Left lung (tissue), 10 donors: ENCODE results near the gene CHST9. TPM values are rescaled to one million over a fixed set of nuclear protein-coding genes. Genes with fewer than 3 reads are reported as not detected.
A peak's percentile ranks its signal among the peaks of the same experiment; 100 is the strongest.
"Not testable (repeated sequence)": the region's sequence is repeated elsewhere in the genome, so short reads cannot be mapped to it uniquely, and the experiment has no call there.

Source experiments
- ATAC-seq: fragments of 200-7000 bp; cut with Tn5 transposase; one replicate; pipeline ENCODE4 v1.9.1; 2020; ENCODE audit warnings: moderate library complexity
- DNase-seq, 4 donors: peaks; one replicate each; pipeline ENCODE4 v3.0.0-alpha.2; 2013 to 2020
- H3K27ac ChIP-seq, 2 donors: fragments of 200-600 bp; sonication (generic) in 1 of 2; one replicate each; pipeline versions ENCODE4 v1.5.0 to v1.8.0; 2020 to 2021
- H3K27me3 ChIP-seq, 2 donors: fragments of 200-600 bp; sonication (generic) in 1 of 2; one replicate each; pipeline versions ENCODE4 v1.5.0 to v1.8.0; 2020 to 2021
- H3K36me3 ChIP-seq, 2 donors: fragments of 200-600 bp; sonication (generic) in 1 of 2; one replicate each; pipeline versions ENCODE4 v1.5.0 to v1.8.0; 2020 to 2021
- H3K4me1 ChIP-seq, 2 donors: fragments of 200-600 bp; one replicate each; pipeline ENCODE4 v1.8.0; 2021
- H3K4me3 ChIP-seq, 2 donors: fragments of 200-600 bp; sonication (generic) in 1 of 2; one replicate each; pipeline versions ENCODE4 v1.5.0 to v1.8.0; 2020 to 2021; ENCODE audit warnings: mild to moderate bottlenecking in 1 of 2
- H3K9me3 ChIP-seq, 2 donors: fragments of 200-600 bp; sonication (generic) in 1 of 2; one replicate each; pipeline versions ENCODE4 v1.5.0 to v1.8.0; 2020 to 2021
- intact Hi-C, 2 donors: fragments of 100-400 bp; cut with DNase I; formaldehyde crosslinking; loops; one replicate each; pipeline versions ENCODE4 v1.11.2 to v1.14.2; 2022
- polyA plus RNA-seq, 6 donors: library from polyadenylated mRNA; unstranded; fragments of 120-200 nt; gene quantifications; one replicate each; pipeline ENCODE4 v1.2.1, GENCODE V29; 2013; ENCODE audit not compliant: insufficient read length in 6 of 6
- total RNA-seq, 2 donors: library from RNA; stranded (reverse); fragmentation: NEBNext Ultra II Directional; extraction: Animal tissue kit (Norgen Biotek cat#: 25700); gene quantifications; one replicate each; pipeline ENCODE4 v1.2.1, GENCODE V29; 2021
- TF ChIP-seq, protein P1 (sequence below), 2 donors: fragments of 200-600 bp; sonication (generic) in 1 of 2; IDR thresholded peaks; one replicate each; pipeline versions ENCODE4 v1.5.0 to v1.8.0; 2021; ENCODE audit warnings: antibody characterized with exemption in 2 of 2
- donor health status: DM: no; HTN: yes; CAD: no.
- donor health status: DM: no; HTN: no; CAD: no.

The CHST9 gene
- total and polyA plus RNA-seq, 8 donors: 0.12 to 4.2 (median 2.6) TPM

GRCh38 chr18:26981360-26982082 is 203.6 kb downstream of the CHST9 start:
- ATAC-seq (no peak), DNase-seq (no peak)
- Histone ChIP-seq H3K27ac (no peak overlapping the region), H3K27me3 (no peaks in the 10 kb centered on the region), H3K9me3 (no peaks in the 10 kb centered on the region), H3K4me3 (no peak overlapping the region), H3K4me1 (no peaks in the 10 kb centered on the region), H3K36me3 (no peaks in the 10 kb centered on the region)
- intact Hi-C loops: no loop called here
- TF ChIP-seq, protein P1, sequence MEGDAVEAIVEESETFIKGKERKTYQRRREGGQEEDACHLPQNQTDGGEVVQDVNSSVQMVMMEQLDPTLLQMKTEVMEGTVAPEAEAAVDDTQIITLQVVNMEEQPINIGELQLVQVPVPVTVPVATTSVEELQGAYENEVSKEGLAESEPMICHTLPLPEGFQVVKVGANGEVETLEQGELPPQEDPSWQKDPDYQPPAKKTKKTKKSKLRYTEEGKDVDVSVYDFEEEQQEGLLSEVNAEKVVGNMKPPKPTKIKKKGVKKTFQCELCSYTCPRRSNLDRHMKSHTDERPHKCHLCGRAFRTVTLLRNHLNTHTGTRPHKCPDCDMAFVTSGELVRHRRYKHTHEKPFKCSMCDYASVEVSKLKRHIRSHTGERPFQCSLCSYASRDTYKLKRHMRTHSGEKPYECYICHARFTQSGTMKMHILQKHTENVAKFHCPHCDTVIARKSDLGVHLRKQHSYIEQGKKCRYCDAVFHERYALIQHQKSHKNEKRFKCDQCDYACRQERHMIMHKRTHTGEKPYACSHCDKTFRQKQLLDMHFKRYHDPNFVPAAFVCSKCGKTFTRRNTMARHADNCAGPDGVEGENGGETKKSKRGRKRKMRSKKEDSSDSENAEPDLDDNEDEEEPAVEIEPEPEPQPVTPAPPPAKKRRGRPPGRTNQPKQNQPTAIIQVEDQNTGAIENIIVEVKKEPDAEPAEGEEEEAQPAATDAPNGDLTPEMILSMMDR (IDR thresholded peaks at IDR 0.05): no peak

DNA sequence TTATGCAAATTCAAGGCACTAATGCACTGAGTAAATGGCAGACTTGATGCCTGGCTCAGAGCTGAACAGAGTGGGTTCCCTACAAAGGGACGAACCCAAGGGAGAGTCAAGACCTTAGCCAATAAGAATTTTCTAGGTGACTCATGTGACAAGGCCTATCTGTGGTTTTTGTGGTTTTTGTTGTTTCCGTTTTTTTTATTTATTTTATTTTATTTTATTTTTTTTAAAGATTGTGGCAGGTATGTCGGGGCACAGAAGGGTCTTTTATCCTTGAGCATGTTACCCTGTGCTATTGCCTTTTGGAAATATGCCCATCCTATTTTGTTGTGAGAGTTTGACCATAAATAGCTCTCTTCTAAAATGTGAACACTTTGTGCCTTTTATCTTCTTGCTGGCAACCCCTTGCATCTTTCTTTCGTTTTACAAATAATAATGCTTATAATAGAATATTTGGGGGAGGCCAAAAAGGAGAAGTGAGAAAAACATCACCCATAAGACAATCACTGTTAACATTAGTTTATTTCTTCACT is 206.2 kb downstream of the CHST9 start:
- TF ChIP-seq, protein P1 (IDR thresholded peaks at IDR 0.05): no peak
- H3K27ac ChIP-seq: no peak overlapping the region
- H3K4me1 ChIP-seq: no peaks in the 10 kb centered on the region
- no peak for DNase-seq
- no peaks in the 10 kb centered on the region for H3K27me3 ChIP-seq
- H3K36me3 ChIP-seq: no peaks in the 10 kb centered on the region
- intact Hi-C loops: no loop called here
- H3K9me3 ChIP-seq: no peaks in the 10 kb centered on the region
- H3K4me3 ChIP-seq: no peak overlapping the region
- ATAC-seq: no peak

GRCh38 chr18:26977781-26978180 is 207.3 kb downstream of the CHST9 start:
- Histone ChIP-seq H3K4me1 (no peaks in the 10 kb centered on the region), H3K4me3 (no peak overlapping the region), H3K36me3 (no peaks in the 10 kb centered on the region), H3K27ac (no peak overlapping the region), H3K27me3 (no peaks in the 10 kb centered on the region), H3K9me3 (no peaks in the 10 kb centered on the region)
- intact Hi-C loops: no loop called here
- ATAC-seq (no peak), DNase-seq (no peak)
- TF ChIP-seq, protein P1 (IDR thresholded peaks at IDR 0.05): no peak

GRCh38 chr18:26976206-26976605 is 208.9 kb downstream of the CHST9 start:
- TF ChIP-seq, protein P1 (IDR thresholded peaks at IDR 0.05): no peak
- Histone ChIP-seq H3K9me3 (no peaks in the 10 kb centered on the region), H3K36me3 (no peaks in the 10 kb centered on the region), H3K27ac (no peak overlapping the region), H3K27me3 (no peaks in the 10 kb centered on the region), H3K4me3 (no peak overlapping the region), H3K4me1 (no peaks in the 10 kb centered on the region)
- intact Hi-C loops: no loop called here
- ATAC-seq (no peak), DNase-seq (no peak)

DNA sequence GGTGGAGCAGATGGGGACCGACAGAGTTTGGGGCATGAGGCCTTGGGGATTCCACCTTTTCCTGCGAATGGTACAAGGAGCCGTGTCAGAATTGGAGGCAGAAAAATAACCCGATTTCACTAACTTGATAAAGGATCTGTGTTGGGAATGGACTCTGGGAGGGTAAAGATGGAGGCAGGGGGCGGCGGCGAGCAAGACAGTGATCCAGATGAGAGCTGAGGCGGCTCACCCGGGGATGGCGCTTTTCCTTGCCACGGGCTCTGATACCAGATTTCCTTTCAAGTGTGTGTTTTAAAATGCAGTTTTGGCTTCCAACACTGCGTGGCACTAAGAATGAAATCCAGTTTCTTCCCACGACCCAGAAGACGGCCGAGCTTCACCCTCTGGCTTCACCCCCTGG is 212.6 kb downstream of the CHST9 start:
- H3K36me3 ChIP-seq, H3K27me3 ChIP-seq, H3K9me3 ChIP-seq, intact Hi-C loops, ATAC-seq, H3K4me3 ChIP-seq, H3K27ac ChIP-seq, H3K4me1 ChIP-seq: not testable (repeated sequence)
- peak in 1 of 4 donors; percentile 66 for DNase-seq

GRCh38 chr18:26971409-26971808 is 213.7 kb downstream of the CHST9 start:
- TF ChIP-seq, protein P1 (IDR thresholded peaks at IDR 0.05): no peak
- Histone ChIP-seq H3K27me3 (no peaks in the 10 kb centered on the region), H3K4me1 (no peaks in the 10 kb centered on the region), H3K9me3 (no peaks in the 10 kb centered on the region), H3K36me3 (no peaks in the 10 kb centered on the region), H3K27ac (no peak overlapping the region), H3K4me3 (no peak overlapping the region)
- intact Hi-C loops: no loop called here
- no peak for DNase-seq
- no peak for ATAC-seq
